Gastrocnemius medialis (tissue), 4 donors: Measurements from ENCODE around the gene ARHGAP12.

Experiments
- CTCF ChIP-seq, 5 experiments: fragments of 450-650 bp in 3 of 5; fragments of 200-600 bp in 2 of 5; sonication (generic) in 2 of 5; IDR thresholded peaks in 4 of 5; conservative IDR thresholded peaks in 1 of 5; 1 replicate in 4 of 5; 2 replicates in 1 of 5; pipeline ENCODE4 v1.5.1; 2016 to 2019; ENCODE audit warnings: antibody characterized with exemption in 5 of 5, mild to moderate bottlenecking in 3 of 5, moderate library complexity in 3 of 5
- POLR2A ChIP-seq, 2 donors: fragments of 450-650 bp; IDR thresholded peaks; one replicate each; pipeline ENCODE4 v1.6.1; 2017; ENCODE audit warnings: antibody characterized with exemption in 2 of 2, mild to moderate bottlenecking in 2 of 2, moderate library complexity in 2 of 2

DNA sequence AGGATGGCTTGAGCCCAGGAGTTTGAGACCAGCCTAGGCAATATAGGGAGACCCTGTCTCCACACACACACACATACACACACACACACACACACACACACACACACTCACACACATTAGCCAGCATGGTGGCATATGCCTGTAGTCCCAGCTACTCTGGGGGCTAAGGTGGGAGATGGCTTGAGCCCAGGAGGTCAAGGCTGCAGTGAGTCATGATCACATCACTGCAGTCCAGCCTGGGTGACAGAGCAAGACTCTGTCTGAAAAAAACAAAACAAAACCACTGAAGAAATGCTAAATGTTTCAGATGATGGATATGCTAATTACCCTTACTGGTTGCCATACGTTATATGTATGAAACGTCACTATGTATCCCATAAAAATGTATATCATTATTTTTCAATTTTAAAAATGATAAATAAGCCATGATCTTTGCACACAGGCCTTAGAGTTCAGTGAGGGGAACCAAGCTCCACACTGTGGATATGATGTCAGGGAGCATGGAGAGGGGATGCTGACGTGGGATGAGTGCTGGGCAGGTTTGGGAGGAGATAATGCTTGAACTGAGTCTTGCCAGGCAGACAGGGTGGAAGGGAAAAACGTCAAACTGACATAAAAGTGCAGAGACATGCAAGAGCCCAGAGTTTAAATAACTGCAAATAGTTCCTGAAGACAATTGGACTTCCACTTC, 45.9 kb upstream of the ARHGAP12 start:
- TF ChIP-seq CTCF (IDR thresholded peaks at IDR 0.05 in 4 of 5, conservative IDR thresholded peaks at IDR 0.05 in 1 of 5): no peak
- no peak for TF ChIP-seq POLR2A (IDR thresholded peaks at IDR 0.05)
